ENCODE data around the gene TMOD1.

TMOD1 gene

DNA sequence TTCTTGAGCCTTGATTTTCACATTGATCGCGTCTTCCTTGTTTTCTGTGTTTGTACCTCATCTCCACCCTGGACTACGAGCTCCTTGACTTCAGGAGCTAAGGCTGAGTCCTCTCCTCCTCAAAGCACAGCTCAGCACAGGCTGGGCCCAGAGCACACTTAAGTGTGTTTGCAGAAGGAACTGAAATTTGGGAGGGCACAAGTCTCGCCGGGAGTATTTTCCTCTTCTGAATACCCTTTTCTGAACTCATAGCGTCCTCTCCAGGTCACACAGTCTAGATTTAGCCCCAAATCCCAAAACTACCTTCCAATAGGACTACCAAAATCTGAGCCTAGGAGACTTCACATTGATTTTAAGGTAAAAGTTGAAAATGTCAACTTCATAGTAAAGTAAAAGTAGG lies 90.1 kb downstream of the TMOD1 start:
- DNase-seq (ENCODE audit: extremely low read depth, insufficient read length): no peak
- peak; percentile 19 for TF ChIP-seq CTCF (IDR thresholded peaks at IDR 0.05; ENCODE audit: insufficient read depth, low read length, poor library complexity, severe bottlenecking)
- H3K4me3 ChIP-seq (replicated peaks; ENCODE audit: low read depth, low read length): no peak overlapping the region
- no peaks in the 10 kb centered on the region for H3K27me3 ChIP-seq (replicated peaks; ENCODE audit: control insufficient read depth, insufficient read depth, low read length)
- peaks cover 5% of the 10 kb centered on the region for H3K36me3 ChIP-seq (ENCODE audit: control insufficient read depth, insufficient read depth, low read length)

- no peak for TF ChIP-seq CTCF (IDR thresholded peaks at IDR 0.05; ENCODE audit: insufficient read depth, low read length, poor library complexity, severe bottlenecking)
- no peak for DNase-seq (ENCODE audit: extremely low read depth, insufficient read length)
- no peak overlapping the region for H3K4me3 ChIP-seq (replicated peaks; ENCODE audit: low read depth, low read length)
- H3K36me3 ChIP-seq (ENCODE audit: control insufficient read depth, insufficient read depth, low read length): peaks cover 5% of the 10 kb centered on the region
- no peaks in the 10 kb centered on the region for H3K27me3 ChIP-seq (replicated peaks; ENCODE audit: control insufficient read depth, insufficient read depth, low read length)
Measured at GRCh38 chr9:97592126-97592525, 90.7 kb downstream of the TMOD1 start.

GRCh38 chr9:97593960-97594359 lies 92.5 kb downstream of the TMOD1 start:
- no peak for TF ChIP-seq CTCF (IDR thresholded peaks at IDR 0.05; ENCODE audit: insufficient read depth, low read length, poor library complexity, severe bottlenecking)
- H3K36me3 ChIP-seq (ENCODE audit: control insufficient read depth, insufficient read depth, low read length): peaks cover 5% of the 10 kb centered on the region
- no peaks in the 10 kb centered on the region for H3K27me3 ChIP-seq (replicated peaks; ENCODE audit: control insufficient read depth, insufficient read depth, low read length)
- no peak overlapping the region for H3K4me3 ChIP-seq (replicated peaks; ENCODE audit: low read depth, low read length)
- DNase-seq (ENCODE audit: extremely low read depth, insufficient read length): no peak

GRCh38 chr9:97594381-97594921 lies 93.0 kb downstream of the TMOD1 start:
- Histone ChIP-seq H3K4me3 (replicated peaks; ENCODE audit: low read depth, low read length) (no peak overlapping the region), H3K36me3 (ENCODE audit: control insufficient read depth, insufficient read depth, low read length) (peaks cover 6% of the 10 kb centered on the region)
- DNase-seq (ENCODE audit: extremely low read depth, insufficient read length): no peak

GRCh38 chr9:97596906-97597305 lies 95.4 kb downstream of the TMOD1 start:
- H3K36me3 ChIP-seq (ENCODE audit: control insufficient read depth, insufficient read depth, low read length): peaks cover 7% of the 10 kb centered on the region
- H3K4me3 ChIP-seq (replicated peaks; ENCODE audit: low read depth, low read length): no peak overlapping the region
- no peaks in the 10 kb centered on the region for H3K27me3 ChIP-seq (replicated peaks; ENCODE audit: control insufficient read depth, insufficient read depth, low read length)
- DNase-seq (ENCODE audit: extremely low read depth, insufficient read length): no peak
- no peak for TF ChIP-seq CTCF (IDR thresholded peaks at IDR 0.05; ENCODE audit: insufficient read depth, low read length, poor library complexity, severe bottlenecking)

More at GRCh38 chr9:97594381-97594921, 93.0 kb downstream of the TMOD1 start:
- no peak for TF ChIP-seq CTCF (IDR thresholded peaks at IDR 0.05; ENCODE audit: insufficient read depth, low read length, poor library complexity, severe bottlenecking)
- H3K27me3 ChIP-seq (replicated peaks; ENCODE audit: control insufficient read depth, insufficient read depth, low read length): no peaks in the 10 kb centered on the region

Measured in GM06990 (cell line).